Smooth muscle cell (in vitro differentiated cells): ENCODE measurements around the gene GPRASP3. TPM values are rescaled to one million over a fixed set of nuclear protein-coding genes. Genes with fewer than 3 reads are reported as not detected.
A peak's percentile ranks its signal among the peaks of the same experiment; 100 is the strongest.

ENCODE experiments used
- DNase-seq: peaks from one replicate; lab custom pipeline; 2025; ENCODE audit not compliant: unreplicated experiment; lab: John Stamatoyannopoulos, UW
- H2AFZ ChIP-seq: fragments of 200-600 bp; sonication (generic); 2 replicates; pipeline ENCODE4 v1.6.0; 2016; ENCODE audit warnings: antibody characterized with exemption, low read depth, mild to moderate bottlenecking
- H3F3A ChIP-seq: fragments of 200-600 bp; sonication (generic); 2 replicates; pipeline ENCODE4 v1.6.0; 2017; ENCODE audit warnings: antibody characterized with exemption, low read depth
- H3K27ac ChIP-seq: fragments of 200-600 bp; sonication (generic); 2 replicates; pipeline ENCODE4 v1.5.1; 2016; ENCODE audit warnings: low read depth, mild to moderate bottlenecking
- H3K27me3 ChIP-seq: fragments of 200-600 bp; sonication (generic); 2 replicates; pipeline ENCODE4 v1.6.1; 2016; ENCODE audit warnings: low read depth, mild to moderate bottlenecking
- H3K36me3 ChIP-seq: fragments of 200-600 bp; sonication (generic); 2 replicates; pipeline ENCODE4 v1.5.1; 2016; ENCODE audit warnings: low read depth
- H3K4me1 ChIP-seq: fragments of 200-600 bp; sonication (generic); 2 replicates; pipeline ENCODE4 v1.5.1; 2016; ENCODE audit warnings: low read depth
- H3K4me2 ChIP-seq: fragments of 200-600 bp; sonication (generic); 2 replicates; pipeline ENCODE4 v1.6.0; 2016; ENCODE audit warnings: mild to moderate bottlenecking
- H3K4me3 ChIP-seq: fragments of 200-600 bp; sonication (generic); 2 replicates; pipeline ENCODE4 v1.5.1; 2016; ENCODE audit warnings: mild to moderate bottlenecking
- H3K79me2 ChIP-seq: fragments of 200-600 bp; sonication (generic); 2 replicates; pipeline ENCODE4 v1.6.0; 2016; ENCODE audit warnings: low read depth, mild to moderate bottlenecking
- H3K9ac ChIP-seq: fragments of 200-600 bp; sonication (generic); 2 replicates; pipeline ENCODE4 v1.6.0; 2016; ENCODE audit warnings: low read depth
- H3K9me3 ChIP-seq: fragments of 200-600 bp; sonication (generic); replicated peaks from 2 replicates; pipeline ENCODE4 v1.5.1; 2016; ENCODE audit warnings: low read depth
- H4K20me1 ChIP-seq: fragments of 200-600 bp; sonication (generic); 2 replicates; pipeline ENCODE4 v1.6.0; 2016; ENCODE audit warnings: low read depth
- CTCF ChIP-seq: fragments of 200-600 bp; sonication (generic); IDR thresholded peaks from 2 replicates; pipeline ENCODE4 v1.5.1; 2017; ENCODE audit warnings: borderline replicate concordance, mild to moderate bottlenecking, antibody characterized with exemption; ENCODE audit not compliant: insufficient read depth, poor library complexity, severe bottlenecking
- WGBS: methylation state at CpG from one replicate; pipeline ENCODE4 v1.1.7; 2016; ENCODE audit warnings: low lambda C conversion rate; 5-methylcytosine and 5-hydroxymethylcytosine counted together
- polyA plus RNA-seq: library from polyadenylated mRNA; unstranded; fragments of >200 nt; fragmentation: Nextera tagmentation; extraction: Ambion mirVana; gene quantifications from 2 replicates; pipeline ENCODE4 v1.2.1, GENCODE V29; 2016
- total RNA-seq: library from RNA; depleted of rRNA; stranded (reverse); fragments of >200 nt; gene quantifications from 2 replicates; pipeline ENCODE4 v1.2.3, GENCODE V29; 2014

GPRASP3 gene
- total and polyA plus RNA-seq, 2 experiments from 2014 or later, result 2.0 to 3.2 TPM

- Histone ChIP-seq H3K4me3 (peak overlapping the region; percentile 69), H3K4me1 (no peaks in the 10 kb centered on the region), H3K27ac (no peak overlapping the region), H3K36me3 (no peaks in the 10 kb centered on the region), H3K9me3 (no peaks in the 10 kb centered on the region), H2AFZ (peak overlapping the region; percentile 39), H3K27me3 (no peaks in the 10 kb centered on the region), H4K20me1 (no peaks in the 10 kb centered on the region), H3K9ac (no peak overlapping the region), H3K4me2 (peak overlapping the region; percentile 90), H3K79me2 (no peaks in the 10 kb centered on the region), H3F3A (no peaks in the 10 kb centered on the region)
- 33% methylated on average over 12 of the region's 19 CpGs for WGBS
- TF ChIP-seq CTCF, result no peak
- no peak for DNase-seq
Measured at GRCh38 chrX:102711872-102712215, 8.7 kb upstream of the GPRASP3 start.

GRCh38 chrX:102712216-102712966 lies 8.2 kb upstream of the GPRASP3 start, which contains the start of gene GPRASP2:
TSS of gene GPRASP2 (plus strand) at chrX:102712448. CDS start at chrX:102714870, 2,422 bp downstream.
- Histone ChIP-seq H3K27me3 (no peaks in the 10 kb centered on the region), H3K4me1 (no peaks in the 10 kb centered on the region), H3K9me3 (no peaks in the 10 kb centered on the region), H3K79me2 (no peaks in the 10 kb centered on the region), H3K36me3 (no peaks in the 10 kb centered on the region), H3K4me2 (peak within 1 kb of the TSS; percentile 90), H4K20me1 (no peaks in the 10 kb centered on the region), H3F3A (no peaks in the 10 kb centered on the region), H3K9ac (peak within 1 kb of the TSS; percentile 47), H3K4me3 (peak within 1 kb of the TSS; percentile 69), H3K27ac (no peak within 1 kb of the TSS), H2AFZ (peak within 1 kb of the TSS; percentile 39)
- no peak for DNase-seq
- TF ChIP-seq CTCF, result no peak
- WGBS, result 41% methylated on average over 68 of the region's 68 CpGs

GRCh38 chrX:102712981-102713625 lies 7.4 kb upstream of the GPRASP3 start:
- no peaks in the 10 kb centered on the region for H3K27me3 ChIP-seq
- H3K4me3 ChIP-seq, result peak overlapping the region; percentile 69
- H3K9me3 ChIP-seq, result no peaks in the 10 kb centered on the region
- WGBS, result 36% methylated on average over 22 of the region's 23 CpGs
- no peaks in the 10 kb centered on the region for H3K79me2 ChIP-seq
- H3K4me1 ChIP-seq, result no peaks in the 10 kb centered on the region
- H3K36me3 ChIP-seq, result no peaks in the 10 kb centered on the region
- no peak overlapping the region for H3K27ac ChIP-seq
- peak overlapping the region; percentile 90 for H3K4me2 ChIP-seq
- peak overlapping the region; percentile 39 for H2AFZ ChIP-seq
- H4K20me1 ChIP-seq, result no peaks in the 10 kb centered on the region
- TF ChIP-seq CTCF, result peak; percentile 45
- H3K9ac ChIP-seq, result peak overlapping the region; percentile 47
- no peak for DNase-seq
- no peaks in the 10 kb centered on the region for H3F3A ChIP-seq
